GM21576 (cell line): Measurements from ENCODE around the gene ACR.
"Not testable (repeated sequence)": the region's sequence is repeated elsewhere in the genome, so short reads cannot be mapped to it uniquely, and the experiment has no call there.

Experiments used
- ATAC-seq: cut with Tn5 transposase; IDR thresholded peaks from one replicate; pipeline ENCODE4 v1.9.1; 2021; ENCODE audit warnings: mild to moderate bottlenecking, moderate library complexity; ENCODE audit not compliant: unreplicated experiment

Gene ACR

DNA sequence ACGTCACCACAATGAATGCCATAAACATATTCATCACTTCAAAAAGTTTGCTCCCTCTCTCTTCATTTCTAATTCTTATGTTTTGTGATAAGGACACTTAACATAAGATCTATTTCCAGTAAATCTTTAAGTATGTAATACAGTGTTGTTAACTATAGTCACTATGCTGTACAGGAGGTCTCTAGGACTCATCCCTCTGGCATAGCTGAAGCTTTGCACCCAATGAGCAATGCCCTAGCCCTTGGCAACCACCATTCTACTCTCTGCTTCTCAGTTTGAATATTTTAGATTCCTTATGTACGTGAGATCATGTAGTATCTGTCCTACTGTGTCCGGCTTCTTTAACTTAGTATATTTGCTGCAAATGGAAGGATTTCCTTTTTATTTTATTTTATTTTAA, 26.3 kb downstream of the ACR start:
- not testable (repeated sequence) for ATAC-seq

DNA sequence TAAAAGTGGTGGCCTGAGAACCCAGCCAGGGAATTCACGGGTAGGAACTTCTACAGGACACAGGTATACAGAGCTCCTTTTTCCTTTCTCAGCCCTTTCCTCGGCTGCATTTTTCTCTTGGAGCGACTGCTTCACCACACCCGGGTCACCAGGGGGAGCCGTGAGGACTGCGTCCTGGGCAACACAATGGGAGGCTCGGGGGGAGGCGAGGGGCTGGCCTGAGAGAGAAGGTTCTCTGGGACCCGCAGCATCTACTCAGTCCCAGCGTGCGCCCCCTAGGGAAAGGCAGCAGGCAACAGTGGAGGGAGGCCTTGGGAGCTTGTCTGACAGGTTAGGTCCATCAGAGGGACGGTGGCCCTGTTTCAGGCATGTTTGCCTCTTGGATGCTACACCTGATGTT, 37.1 kb downstream of the ACR start:
- not testable (repeated sequence) for ATAC-seq

DNA sequence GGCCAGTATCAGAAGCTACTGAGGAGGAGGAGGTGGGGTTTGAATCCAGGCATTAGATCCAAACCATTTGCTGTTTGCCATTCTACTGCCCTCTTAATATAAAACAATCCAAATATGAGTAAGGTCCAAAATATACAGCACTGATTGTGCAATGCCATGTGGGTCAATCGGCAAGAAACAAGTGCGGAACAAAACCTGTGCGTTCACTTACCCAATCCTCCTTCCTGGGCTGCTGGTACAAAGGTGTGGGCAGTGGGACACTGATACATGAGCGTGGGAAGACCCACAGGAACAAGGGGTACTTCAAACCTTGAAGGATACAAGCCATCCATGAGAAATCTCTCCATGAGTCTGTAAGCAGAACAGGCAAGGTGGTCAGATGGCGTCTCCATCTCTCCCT, 39.6 kb downstream of the ACR start:
- ATAC-seq = not testable (repeated sequence)

DNA sequence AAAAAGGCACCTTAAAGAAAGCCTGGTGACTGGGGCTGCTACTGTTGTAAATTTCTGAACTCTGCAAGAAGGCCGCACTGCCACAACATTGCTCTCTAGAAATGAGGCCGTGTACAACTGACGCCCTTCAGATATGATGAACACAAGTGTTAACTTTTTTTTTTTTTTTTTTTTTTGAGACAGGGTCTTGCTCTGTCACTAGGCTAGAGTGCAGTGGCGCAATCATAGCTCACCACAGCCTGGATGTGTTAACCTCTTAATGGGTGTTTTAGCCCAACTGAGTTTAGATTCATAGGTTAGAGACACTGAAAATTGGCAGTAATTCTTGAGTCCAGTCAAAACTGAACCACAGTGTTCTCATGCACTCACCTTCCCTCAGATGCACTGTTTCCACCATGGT, 42.2 kb downstream of the ACR start:
- not testable (repeated sequence) for ATAC-seq

DNA sequence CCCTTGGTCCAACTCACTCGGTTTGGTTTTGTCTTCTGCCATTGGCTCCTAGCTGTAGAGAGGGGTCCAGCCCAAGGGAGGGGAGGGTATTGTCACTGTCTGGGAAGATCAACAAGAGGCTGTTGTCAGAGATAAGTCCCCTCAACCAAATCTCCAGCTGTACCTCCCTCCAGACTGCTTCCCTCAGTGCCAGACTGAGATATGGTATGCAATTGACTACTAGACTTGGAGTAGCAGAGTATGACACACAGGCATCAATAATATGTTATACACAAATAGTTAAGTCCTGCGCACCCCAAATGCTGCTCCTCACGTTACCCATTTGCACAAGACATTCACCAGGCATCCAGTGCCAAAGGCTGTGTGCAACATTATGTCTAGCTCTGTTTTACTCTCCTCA, 44.2 kb downstream of the ACR start:
- ATAC-seq = not testable (repeated sequence)

DNA sequence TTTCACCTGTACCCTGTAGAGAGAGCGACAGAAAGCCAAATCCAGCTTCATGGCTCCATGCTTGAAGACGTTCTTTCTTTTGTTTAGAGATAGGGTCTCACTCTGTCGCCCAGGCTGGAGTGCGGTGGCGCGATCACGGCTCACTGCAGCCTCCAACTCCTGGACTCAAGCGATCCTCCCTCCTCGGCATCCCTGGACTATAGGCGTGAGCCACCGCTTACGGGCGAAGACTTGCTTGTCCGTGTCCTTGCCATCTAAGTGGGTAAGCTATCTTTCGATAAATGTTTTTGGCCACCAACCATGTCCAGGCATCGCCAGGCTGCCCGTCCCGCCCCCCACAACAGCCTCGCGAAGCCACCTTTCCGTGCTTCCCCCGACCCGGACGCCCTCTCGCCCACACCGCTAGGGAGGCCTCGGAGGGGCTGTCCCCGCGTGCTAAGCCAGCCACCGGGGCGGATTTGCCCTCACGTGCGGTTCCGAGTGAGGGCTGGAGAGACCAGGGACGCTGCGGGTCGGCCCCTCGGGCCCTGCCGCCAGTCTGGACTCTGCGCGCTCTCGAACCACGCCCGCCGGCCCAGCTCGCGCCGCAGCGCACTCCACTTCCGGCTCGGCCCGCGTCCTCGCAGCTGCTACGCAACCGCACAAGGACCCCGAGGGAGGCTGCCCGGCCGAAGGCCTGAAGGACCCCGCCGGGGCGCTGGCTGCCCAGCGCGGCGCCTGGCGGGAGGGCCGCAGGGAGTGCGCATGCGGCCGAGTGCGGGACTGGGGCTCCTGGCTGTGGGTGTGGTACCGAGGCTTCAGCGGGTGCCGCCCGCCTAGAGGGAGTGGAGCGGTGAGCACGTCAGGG, 45.3 kb downstream of the ACR start, which contains the start of gene RABL2B:
RABL2B (minus strand) TSS at position 604 of the 847 bp plus-strand sequence. CDS start 1,342 bp downstream, outside the sequence.
- peak; percentile 94 for ATAC-seq

DNA sequence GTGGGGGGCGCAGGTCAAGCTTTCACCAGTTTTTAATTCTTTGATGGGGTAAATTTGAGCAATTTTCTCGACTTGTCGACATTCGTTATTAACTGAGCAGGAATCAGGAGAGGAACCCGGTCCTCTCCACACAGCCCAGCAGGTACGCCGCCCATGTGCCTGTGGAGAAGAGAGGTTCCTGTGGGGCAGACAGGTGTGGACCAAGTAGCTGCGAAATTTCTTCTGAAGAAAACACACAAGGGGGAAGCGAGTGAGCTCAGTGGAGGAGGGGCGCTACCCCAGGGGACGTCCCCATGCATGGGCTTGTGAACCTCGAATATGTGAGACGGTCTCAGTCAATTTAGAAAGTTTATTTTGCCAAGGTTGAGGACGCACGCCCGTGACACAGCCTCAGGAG, 45.9 kb downstream of the ACR start:
- ATAC-seq = peak; percentile 10

DNA sequence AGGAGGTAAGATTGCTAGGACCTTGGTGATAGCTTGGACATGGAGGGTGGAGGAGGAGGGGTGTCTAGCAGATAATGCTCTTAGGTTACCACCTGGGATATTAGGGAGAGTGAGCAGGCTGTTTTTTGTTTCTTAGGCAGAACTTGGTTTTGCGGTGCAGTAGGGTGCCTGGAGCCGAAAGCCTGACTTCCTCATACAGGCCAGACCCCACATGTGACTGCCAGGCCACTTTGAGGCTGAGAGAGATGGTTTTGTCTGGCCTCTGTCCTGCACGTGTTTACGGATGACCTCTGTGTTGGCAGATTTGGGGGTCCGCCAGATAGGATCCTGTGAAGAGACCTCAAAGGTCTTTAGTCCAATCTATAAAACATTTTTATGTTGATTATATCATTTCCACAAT, 47.3 kb downstream of the ACR start:
- ATAC-seq = not testable (repeated sequence)

DNA sequence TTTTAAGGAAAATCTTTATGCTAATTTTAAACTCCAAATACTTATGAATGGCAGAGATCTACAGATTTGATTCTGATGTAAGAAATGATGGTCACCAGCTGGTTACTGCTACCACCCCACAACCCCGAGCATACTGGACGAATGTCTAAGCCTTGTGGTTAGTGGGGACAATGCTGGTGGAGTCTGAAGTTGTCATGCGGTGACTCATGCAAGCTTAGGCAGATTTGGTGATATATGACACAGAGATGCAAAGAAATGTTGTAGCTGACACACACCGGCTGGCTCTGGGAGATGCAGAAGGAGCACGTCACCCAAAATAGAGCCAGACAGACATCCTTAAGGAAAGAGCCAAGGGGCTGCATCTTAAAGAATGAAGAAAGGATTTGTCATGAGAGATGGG, 48.9 kb downstream of the ACR start:
- ATAC-seq = not testable (repeated sequence)
